Endothelial cell (in vitro differentiated cells): ENCODE measurements around the gene ZNF780B. TPM values are rescaled to one million over a fixed set of nuclear protein-coding genes. Genes with fewer than 3 reads are reported as not detected.
"Not testable (repeated sequence)": the region's sequence is repeated elsewhere in the genome, so short reads cannot be mapped to it uniquely, and the experiment has no call there.

Source experiments
- DNase-seq: peaks from one replicate; pipeline ENCODE4 v3.0.0; 2021; ENCODE audit warnings: low spot score
- H3K27ac Mint-ChIP-seq: one replicate; pipeline ENCODE4 v1.8.0; 2021; ENCODE audit warnings: mixed read lengths, inconsistent platforms; ENCODE audit not compliant: unreplicated experiment
- H3K27me3 Mint-ChIP-seq: one replicate; pipeline ENCODE4 v1.8.0; 2021; ENCODE audit warnings: mild to moderate bottlenecking, moderate library complexity, mixed read lengths, inconsistent platforms; ENCODE audit not compliant: unreplicated experiment
- H3K36me3 Mint-ChIP-seq: one replicate; pipeline ENCODE4 v1.8.0; 2021; ENCODE audit warnings: mild to moderate bottlenecking, low read depth, mixed read lengths, inconsistent platforms; ENCODE audit not compliant: unreplicated experiment
- H3K4me1 Mint-ChIP-seq: one replicate; pipeline ENCODE4 v1.8.0; 2021; ENCODE audit warnings: mild to moderate bottlenecking, mixed read lengths, inconsistent platforms; ENCODE audit not compliant: unreplicated experiment
- H3K4me3 Mint-ChIP-seq: one replicate; pipeline ENCODE4 v1.8.0; 2021; ENCODE audit warnings: mild to moderate bottlenecking, mixed read lengths, inconsistent platforms; ENCODE audit not compliant: unreplicated experiment
- H3K9me3 Mint-ChIP-seq: one replicate; pipeline ENCODE4 v1.8.0; 2021; ENCODE audit warnings: mixed read lengths, inconsistent platforms; ENCODE audit not compliant: unreplicated experiment
- CTCF ChIP-seq: fragments of 200-600 bp; sonication (generic); IDR thresholded peaks from one replicate; pipeline ENCODE4 v1.5.0; 2021; ENCODE audit warnings: antibody characterized with exemption; ENCODE audit not compliant: unreplicated experiment
- total RNA-seq: library from RNA; stranded (reverse); fragmentation: NEBNext Ultra II Directional; extraction: Animal tissue kit (Norgen Biotek cat#: 25700); gene quantifications from one replicate; pipeline ENCODE4 v1.2.1, GENCODE V29; 2021; ENCODE audit not compliant: unreplicated experiment

ZNF780B gene
- total RNA-seq, 1 donor from 2014 or later: 22.6 TPM

GRCh38 chr19:40053491-40053890 lies 2.5 kb downstream of the ZNF780B start:
- DNase-seq: no peak
- H3K36me3 Mint-ChIP-seq: peaks cover 17% of the 10 kb centered on the region
- H3K4me3 Mint-ChIP-seq: no peak overlapping the region
- no peak overlapping the region for H3K27ac Mint-ChIP-seq
- peaks cover 18% of the 10 kb centered on the region for H3K4me1 Mint-ChIP-seq
- no peak for TF ChIP-seq CTCF
- H3K27me3 Mint-ChIP-seq: peaks cover 11% of the 10 kb centered on the region
- no peaks in the 10 kb centered on the region for H3K9me3 Mint-ChIP-seq

GRCh38 chr19:40041718-40042117 lies 14.3 kb downstream of the ZNF780B start:
- peak overlapping the region; percentile 62 for H3K4me3 Mint-ChIP-seq
- H3K27ac Mint-ChIP-seq, H3K4me1 Mint-ChIP-seq, H3K27me3 Mint-ChIP-seq, DNase-seq: not testable (repeated sequence)
- H3K9me3 Mint-ChIP-seq: peaks cover 46% of the 10 kb centered on the region
- H3K36me3 Mint-ChIP-seq: peaks cover 63% of the 10 kb centered on the region

- H3K27me3 Mint-ChIP-seq, H3K4me3 Mint-ChIP-seq, DNase-seq, H3K4me1 Mint-ChIP-seq, H3K27ac Mint-ChIP-seq: not testable (repeated sequence)
- H3K9me3 Mint-ChIP-seq: peaks cover 42% of the 10 kb centered on the region
- H3K36me3 Mint-ChIP-seq: peaks cover 61% of the 10 kb centered on the region
Observed at GRCh38 chr19:40038047-40038446, 18.0 kb downstream of the ZNF780B start.

GRCh38 chr19:40035996-40036395 lies 20.0 kb downstream of the ZNF780B start:
- peaks cover 58% of the 10 kb centered on the region for H3K36me3 Mint-ChIP-seq
- H3K27ac Mint-ChIP-seq: no peak overlapping the region
- TF ChIP-seq CTCF: no peak
- peak overlapping the region; percentile 33 for H3K4me3 Mint-ChIP-seq
- H3K4me1 Mint-ChIP-seq: no peaks in the 10 kb centered on the region
- peaks cover 1% of the 10 kb centered on the region for H3K27me3 Mint-ChIP-seq
- H3K9me3 Mint-ChIP-seq: peaks cover 44% of the 10 kb centered on the region
- no peak for DNase-seq

- no peak for TF ChIP-seq CTCF
- DNase-seq: no peak
- peaks cover 1% of the 10 kb centered on the region for H3K27me3 Mint-ChIP-seq
- no peaks in the 10 kb centered on the region for H3K4me1 Mint-ChIP-seq
- H3K27ac Mint-ChIP-seq: no peak overlapping the region
- peaks cover 48% of the 10 kb centered on the region for H3K9me3 Mint-ChIP-seq
- H3K36me3 Mint-ChIP-seq: peaks cover 62% of the 10 kb centered on the region
- H3K4me3 Mint-ChIP-seq: no peak overlapping the region
Observed at GRCh38 chr19:40033989-40034560, 22.0 kb downstream of the ZNF780B start.

GRCh38 chr19:40026597-40026970 lies 29.4 kb downstream of the ZNF780B start:
- Mint-ChIP-seq H3K9me3 (peaks cover 28% of the 10 kb centered on the region), H3K36me3 (peaks cover 45% of the 10 kb centered on the region), H3K4me1 (no peaks in the 10 kb centered on the region), H3K27ac (no peak overlapping the region), H3K4me3 (no peak overlapping the region), H3K27me3 (peaks cover 9% of the 10 kb centered on the region)
- no peak for TF ChIP-seq CTCF
- no peak for DNase-seq
